Embryonic facial prominence (tissue), 1 donor: Measurements from ENCODE around the gene NGF.

ENCODE experiments used
- DNase-seq: peaks from one replicate; pipeline ENCODE4 v3.0.0-alpha.2; 2016; ENCODE audit errors: extremely low spot score

The NGF gene

GRCh38 chr1:115239148-115239422 is 99.0 kb downstream of the NGF start:
- DNase-seq = no peak

- DNase-seq = no peak
These were observed 99.5 kb downstream of the NGF start for GRCh38 chr1:115238336-115239147.

- no peak for DNase-seq
These were observed 100.5 kb downstream of the NGF start for GRCh38 chr1:115237507-115237906.

GRCh38 chr1:115237023-115237422 is 101.0 kb downstream of the NGF start:
- DNase-seq = no peak
